Activated T-helper 1 cell treated with Interleukin-2 at 50 U/mL for 16 hours (primary cell): ENCODE results near the gene ITGB2.
"Not testable (repeated sequence)": the region's sequence is repeated elsewhere in the genome, so short reads cannot be mapped to it uniquely, and the experiment has no call there.

Experiments used
- DNase-seq: peaks from one replicate; pipeline ENCODE4 v3.0.0-alpha.2; 2020; ENCODE audit warnings: low read depth

Gene ITGB2

DNA sequence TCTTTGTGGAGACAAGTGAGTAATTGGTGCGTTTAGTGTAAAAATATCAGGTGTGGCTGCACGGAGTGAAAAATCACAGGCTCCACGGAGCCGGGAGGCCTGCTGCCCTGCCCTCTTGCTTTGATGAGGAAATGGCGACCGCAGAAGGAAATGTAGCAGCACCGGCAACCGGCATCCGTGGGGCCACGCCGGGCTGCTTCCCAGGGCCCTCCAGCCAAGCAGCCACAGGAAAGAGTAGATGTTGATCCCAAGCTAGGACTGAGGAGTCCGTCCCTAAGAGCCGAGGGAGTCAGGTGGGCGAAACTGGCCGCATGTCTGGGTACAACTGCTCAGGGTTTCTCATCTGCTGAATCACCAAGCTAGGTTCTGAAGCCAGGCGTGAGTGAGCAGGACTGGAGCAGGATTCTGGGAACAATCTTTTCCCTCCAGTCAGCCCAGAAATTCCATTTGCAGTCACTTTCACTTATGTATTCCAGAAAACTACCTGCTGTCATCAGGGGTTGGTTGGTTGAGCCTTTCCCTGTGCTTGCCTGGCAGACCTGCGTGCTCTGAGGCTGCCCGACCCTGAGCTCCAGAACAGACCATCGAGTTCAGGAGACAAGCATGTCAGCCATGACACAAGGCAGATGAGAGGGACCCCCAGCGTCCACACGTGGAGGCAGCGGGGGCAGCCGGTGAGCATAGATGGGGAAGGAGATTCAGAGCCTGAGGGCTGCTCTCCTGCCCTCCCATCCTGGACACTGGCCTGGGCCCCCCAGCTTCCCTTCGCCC is 5.8 kb upstream of the ITGB2 start:
- DNase-seq = peak; percentile 52

DNA sequence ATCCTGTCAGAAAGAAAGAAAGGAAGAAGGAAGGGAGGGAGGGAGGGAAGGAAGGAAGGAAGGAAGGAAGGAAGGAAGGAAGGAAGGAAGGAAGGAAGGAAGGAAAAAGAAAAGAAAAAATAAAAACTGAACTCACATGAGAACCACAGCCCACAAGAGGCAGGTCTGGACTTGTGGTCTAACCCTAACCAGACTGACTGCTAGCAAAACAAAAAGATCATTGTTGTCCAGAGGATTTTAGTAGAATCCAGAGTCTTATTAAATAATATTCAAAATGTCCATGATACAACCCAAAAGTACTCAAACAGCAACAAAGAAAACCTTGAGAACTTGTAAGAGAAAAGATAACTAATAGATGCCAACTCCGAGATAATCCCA is 4.7 kb upstream of the ITGB2 start:
- no peak for DNase-seq

DNA sequence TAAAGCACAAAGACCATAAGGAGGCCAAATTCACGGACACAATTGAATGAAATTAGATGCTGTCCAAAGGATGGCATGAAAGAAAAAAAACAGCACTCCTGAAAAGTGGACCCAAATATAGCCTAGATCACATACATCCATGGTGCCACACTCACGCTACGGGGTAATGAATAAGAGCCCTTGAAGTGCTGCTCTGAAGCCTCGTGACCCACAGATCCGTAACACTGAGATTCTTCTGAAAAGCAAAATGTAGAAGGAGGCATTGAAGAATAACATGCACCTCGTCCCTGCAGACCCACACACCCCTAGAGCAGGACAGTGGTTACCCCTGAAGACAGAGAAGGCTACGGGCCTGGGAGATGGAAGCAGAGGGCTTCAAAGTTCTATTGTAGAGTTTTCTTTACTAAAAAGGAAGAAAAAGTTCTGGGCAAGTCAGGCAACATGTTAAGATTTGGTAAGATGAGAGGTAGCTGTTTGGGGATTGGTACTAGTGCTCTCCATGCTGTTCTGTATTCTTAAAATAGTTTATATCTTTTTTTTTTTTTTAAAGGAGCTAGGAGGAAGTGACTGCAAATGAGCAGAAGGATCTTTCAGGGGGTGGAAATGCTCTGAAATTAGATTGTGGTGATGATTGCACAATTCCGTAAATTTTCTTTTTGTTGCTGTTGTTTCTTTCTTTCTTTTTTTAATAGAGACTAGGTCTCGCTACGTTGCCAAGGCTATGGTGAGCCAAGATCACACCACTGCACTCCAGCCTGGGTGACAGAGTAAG is 4.1 kb upstream of the ITGB2 start:
- DNase-seq = no peak

DNA sequence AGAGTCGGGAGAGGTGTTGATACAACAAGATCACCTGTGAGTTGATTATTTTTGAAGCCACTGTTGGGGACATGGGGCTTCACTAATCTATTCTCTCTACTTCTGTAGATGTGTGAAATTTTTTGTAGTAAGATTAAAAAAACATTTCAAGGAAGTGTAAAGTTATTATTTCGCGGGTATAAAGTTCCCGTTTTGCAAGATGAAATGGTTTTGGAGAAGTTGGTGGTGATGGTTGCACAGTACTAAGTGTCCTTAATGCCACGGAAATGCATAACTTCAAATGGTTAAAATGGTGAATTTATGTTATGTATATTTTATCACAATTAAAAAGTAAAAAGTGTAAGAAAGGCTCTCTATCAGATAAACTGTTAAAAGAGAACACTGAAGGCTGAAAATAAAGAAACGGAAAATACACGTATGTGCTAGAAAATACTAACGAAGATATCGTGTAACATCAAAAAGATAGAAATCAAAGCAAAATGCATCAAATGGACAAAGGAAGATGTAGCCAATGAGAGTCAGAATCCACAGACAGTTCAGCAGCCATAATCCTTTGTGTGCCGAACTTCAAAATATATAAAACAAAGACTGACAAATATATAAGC is 2.9 kb upstream of the ITGB2 start:
- DNase-seq = no peak

DNA sequence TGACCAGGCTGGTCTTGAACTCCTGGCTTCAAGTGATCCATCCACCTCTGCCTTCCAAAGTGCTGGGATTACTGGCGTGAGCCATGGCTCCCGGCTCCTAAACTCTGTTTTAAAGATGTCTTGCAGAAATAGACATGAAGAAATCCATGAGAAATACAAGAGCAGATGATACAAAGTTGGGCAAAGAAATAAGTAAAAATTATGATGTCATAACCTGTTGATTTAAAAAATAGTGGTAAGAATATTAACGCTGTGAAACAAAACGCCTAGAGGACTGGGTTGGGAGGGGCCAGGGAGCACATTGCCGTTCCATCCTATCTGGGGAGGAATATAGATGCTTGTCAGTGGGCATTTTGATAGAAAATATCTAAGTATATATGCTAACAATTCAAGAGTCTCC is 1.2 kb upstream of the ITGB2 start:
- no peak for DNase-seq

DNA sequence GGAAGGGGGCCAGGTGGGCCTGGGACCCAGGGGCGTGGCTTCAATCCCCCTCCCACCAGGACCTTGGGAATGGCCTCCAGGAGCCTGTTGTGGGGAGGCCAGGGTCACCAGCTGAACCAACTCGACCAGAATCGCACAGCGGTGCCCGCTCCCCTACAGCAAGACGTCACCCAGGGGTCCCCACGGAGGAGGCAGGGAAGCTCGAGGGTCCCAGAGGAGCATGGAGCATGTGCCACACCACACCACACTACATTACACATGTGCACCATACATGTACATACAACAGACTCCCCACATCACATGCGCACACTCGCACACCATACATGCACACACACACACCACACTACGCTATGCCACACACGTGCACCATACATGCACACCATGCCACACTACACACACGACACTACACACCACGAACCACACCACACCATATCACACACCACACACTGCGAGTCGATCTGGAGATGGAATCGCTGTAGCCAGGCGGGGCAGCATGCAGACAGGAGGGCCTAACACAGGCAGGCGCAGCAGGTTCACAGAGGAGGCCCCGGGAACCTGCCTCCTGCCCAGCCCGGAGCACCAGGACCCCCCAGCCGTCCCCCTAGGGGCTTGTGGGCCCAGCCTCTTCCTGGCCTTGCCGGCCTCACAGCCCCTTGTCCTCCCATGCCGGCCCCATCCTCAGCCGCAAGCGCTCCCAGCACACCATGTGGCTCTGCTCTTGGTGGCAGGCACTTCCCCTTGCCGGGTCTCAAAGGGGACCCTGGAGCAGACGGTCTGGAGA is 596 bp downstream of the ITGB2 start:
- DNase-seq = no peak

DNA sequence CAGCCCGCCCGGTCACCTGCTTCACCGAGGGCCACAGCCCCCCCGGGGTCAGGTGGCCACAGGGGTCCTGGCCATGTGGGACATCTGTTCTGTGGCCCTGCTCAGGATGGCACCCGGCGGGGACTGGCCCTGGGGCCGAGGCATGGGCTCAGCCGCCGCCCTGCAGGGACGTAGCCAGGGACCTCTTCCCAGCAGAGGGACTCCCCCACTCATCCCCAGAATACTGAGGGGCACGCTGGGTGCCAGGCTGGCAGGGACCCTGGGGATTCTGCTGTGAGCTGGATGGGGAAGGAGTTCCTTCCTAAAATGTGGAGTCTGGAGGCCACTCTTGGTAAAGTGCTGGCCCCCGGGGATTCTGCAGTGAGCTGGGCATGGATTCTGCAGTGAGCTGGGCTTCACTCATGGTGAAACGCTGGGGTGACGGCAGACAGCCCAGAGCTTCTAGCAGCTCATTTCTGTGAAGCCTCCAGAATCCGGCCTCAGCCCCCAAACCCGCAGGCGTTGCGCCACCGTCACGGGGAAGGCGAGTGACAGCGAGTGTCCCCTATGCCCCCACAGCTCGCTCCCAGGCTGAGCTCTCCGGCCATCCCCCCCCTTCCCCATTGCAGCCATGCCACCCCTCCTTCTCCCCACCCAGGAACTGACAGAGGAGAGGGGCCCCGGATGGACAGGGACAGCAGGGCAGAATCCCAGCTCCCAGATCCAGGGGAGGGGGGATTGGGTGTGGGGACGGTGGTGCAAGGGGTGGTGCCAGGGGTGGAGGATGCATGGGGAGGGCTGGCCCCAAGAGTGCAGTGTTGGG is 1.4 kb downstream of the ITGB2 start:
- no peak for DNase-seq

DNA sequence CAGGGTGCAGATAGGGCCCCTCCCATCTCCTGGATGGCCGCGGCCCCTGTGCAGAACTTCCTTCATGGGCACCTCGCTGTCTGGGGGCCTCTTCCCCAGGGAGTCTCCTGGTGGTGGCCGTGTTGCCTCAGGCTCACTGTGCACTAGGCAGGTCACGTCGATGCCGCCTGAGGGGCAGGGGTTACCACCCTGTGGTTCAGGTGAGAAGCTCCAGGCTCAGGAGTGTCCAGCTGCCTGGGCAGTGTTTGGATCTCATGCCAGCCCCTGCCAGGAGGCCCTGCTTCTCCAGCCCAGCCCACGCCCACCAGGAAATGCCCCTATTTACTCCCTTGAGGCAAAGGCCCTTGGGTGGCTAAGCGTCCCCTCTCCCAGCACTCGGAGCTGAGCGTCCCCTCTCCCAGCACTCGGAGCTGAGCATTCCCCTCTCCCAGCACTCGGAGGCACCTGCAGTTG is 2.1 kb downstream of the ITGB2 start:
- DNase-seq = no peak

DNA sequence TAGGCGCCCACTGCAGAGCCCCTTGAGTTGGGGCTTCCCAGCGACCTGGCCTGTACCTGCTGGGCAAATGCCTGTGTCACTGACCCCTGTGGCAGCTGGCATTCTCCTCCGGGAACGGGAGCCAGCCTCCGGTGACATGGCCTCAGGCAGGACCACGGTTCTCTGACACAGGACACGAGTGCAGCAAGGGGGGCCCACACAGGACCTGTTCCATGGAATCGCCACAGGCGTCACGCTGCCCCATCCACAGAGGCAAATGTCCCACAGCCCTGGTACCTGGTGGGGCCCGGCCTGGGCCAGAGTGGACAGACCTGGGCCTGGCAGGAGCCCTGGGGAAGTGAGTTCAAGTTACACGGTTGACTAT is 2.6 kb downstream of the ITGB2 start:
- no peak for DNase-seq

DNA sequence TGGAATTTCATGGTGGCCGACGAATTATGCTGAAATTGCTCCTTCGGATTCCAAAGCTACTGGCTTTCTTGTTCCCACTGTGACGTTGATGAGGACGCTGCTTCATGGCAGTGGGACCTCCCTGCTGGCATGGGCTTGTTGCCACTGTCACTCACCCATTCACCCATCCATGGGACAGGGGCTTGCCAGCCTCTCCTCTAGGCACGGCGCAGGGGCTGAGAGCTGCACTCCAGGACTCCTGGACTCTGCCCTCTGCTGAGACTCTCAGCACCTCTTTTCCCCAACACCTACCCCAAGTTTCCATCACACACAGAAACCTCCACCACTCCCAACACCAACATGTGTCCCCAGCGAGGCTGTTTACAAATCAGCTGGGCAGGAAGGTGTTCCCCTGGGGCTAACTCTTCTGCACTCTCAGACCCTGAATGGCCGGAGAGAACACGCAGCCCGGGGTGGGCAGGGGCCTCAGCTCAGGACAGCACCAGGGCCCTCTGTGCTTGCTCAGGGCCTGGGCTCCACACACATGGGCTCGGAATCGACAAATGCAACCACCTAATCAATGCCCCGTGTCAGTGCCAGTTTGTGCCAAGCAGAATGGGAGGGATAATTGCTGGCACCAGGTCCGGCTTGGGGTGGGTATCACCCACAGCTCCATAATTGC is 3.1 kb downstream of the ITGB2 start:
- DNase-seq = no peak

DNA sequence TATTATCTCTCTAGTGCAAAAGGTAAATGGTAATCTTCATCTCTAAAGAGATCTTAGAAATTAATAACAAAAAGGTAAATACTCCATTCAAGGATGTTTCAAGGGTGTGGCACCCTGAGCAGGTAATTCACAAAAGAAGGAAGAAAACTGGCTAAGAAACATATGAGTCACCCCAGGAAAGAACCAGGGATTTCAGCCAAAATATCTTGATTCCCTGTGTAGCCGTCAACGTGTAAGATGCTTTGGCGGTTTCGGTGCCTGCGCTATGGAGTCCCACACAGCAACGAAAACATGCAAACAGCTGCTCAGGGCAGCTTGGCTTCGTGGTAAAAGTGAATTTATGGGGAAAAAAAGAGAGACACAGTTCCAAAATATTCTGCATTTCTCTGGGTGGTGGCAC is 3.7 kb downstream of the ITGB2 start:
- no peak for DNase-seq

DNA sequence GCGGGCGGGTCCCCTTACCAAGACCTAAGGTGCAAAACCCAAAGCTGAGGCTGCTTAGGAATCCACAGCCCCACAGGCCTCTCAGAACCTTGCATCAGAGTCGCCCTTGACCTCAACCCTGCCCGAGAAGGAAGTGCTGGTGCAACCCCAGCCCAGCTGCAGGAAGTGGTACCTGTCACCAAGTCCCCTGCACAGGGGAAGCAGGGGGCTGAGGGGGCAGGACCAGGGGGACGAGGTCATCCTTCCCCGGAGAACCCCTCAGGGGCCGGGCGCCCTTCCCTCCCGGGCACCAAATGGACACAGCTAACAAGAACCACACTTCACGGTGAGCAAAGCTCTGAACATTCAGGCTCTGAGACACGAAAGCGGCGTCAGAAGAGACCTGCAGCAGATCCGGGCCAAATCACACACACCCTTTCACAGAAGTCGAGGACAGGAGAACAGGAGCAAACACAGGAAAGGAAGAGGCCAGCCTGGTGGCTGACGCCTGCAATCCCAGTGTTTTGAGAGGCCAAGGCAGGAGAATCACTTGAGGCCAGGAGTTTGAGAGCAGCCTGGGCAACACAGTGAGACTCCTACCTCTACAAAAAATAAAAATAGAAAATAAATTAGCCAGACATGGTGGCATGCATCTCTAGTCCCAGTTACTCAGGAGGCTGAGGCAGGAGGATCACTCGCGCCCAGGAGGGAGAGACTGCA is 6.4 kb downstream of the ITGB2 start:
- peak; percentile 47 for DNase-seq

DNA sequence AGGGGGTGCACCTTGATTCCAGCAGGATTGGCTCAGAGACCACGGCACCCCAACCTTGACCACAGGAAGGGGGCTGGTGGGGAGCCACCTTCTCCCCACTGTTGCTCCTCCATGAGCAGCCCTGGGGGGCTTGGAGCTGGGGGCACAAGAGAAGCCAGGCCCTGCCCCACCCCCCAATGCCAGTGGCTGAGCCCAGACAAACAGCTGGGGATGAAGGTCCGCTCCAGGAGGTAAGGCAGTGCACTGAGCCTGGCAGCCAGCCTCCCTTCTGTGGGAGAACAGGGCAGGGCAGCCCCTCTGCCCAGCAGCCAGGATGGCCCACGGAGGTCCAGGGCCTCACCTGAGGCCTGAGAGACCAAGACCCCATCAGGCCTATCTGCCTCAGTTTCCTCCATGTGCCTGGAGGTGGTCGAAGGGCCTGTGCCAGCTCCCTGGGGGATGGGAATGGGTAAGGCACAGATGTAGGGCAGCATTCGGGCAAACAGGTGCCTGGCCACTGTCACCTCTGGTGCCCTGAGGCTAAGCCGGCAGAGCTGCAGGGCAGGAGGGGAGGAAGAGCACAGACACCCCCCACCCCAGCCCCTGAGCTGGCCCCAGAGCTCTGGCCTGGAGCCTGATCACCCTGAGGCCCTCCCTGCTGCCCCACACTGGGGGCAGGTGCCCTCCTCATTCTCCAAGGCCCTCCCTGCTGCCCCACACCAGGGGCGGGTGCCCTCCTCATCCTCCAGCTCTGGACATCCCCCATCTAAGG is 7.1 kb downstream of the ITGB2 start:
- DNase-seq = no peak

DNA sequence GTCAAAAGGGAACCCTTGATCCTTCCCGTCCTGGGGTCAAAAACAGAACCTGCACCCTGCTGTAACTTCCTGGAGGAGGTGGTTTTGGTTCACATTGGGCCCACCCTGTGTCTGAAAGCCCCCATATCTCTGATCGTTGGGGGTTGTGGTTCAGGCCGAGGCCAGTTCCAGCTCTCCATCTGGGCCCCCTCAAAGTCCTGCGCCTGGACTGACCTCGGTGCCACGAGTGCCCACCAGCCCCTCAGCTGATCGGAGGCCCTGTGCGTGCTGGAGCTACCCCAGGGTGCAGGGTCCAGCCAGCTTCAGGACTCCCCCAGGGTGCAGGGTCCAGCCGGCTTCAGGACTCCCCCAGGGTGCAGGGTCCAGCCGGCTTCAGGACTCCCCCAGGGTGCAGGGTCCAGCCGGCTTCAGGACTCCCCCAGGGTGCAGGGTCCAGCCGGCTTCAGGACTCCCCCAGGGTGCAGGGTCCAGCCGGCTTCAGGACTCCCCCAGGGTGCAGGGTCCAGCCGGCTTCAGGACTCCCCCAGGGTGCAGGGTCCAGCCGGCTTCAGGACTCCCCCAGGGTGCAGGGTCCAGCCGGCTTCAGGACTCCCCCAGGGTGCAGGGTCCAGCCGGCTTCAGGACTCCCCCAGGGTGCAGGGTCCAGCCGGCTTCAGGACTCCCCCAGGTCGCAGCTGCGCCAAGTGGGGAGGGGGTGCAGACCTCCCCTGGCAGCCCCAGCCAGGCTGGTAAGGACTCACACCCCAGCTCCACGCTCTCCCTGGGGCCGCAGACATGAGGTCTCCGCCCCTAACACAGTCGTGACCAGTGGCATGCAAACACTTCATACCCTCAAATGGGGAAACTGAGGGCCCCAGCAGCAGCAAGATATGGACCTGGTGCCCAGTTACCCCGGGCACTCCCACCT is 7.9 kb downstream of the ITGB2 start:
- not testable (repeated sequence) for DNase-seq

DNA sequence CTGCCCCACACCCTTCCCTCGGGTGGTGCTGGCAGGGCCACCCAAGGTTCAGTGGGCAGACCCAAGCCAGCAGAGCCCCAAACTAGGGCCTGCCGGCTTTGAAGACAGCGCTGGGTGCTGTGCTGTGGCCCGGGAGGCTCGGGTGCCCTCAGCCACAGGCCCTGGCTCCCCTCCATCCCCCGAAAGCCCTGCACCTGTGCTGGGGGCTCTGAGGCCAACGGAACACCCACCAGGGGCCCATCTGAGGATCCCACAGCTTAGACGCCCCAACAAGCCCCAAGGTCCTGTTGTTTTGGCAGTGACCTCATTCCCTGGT is 8.6 kb downstream of the ITGB2 start:
- DNase-seq = no peak

DNA sequence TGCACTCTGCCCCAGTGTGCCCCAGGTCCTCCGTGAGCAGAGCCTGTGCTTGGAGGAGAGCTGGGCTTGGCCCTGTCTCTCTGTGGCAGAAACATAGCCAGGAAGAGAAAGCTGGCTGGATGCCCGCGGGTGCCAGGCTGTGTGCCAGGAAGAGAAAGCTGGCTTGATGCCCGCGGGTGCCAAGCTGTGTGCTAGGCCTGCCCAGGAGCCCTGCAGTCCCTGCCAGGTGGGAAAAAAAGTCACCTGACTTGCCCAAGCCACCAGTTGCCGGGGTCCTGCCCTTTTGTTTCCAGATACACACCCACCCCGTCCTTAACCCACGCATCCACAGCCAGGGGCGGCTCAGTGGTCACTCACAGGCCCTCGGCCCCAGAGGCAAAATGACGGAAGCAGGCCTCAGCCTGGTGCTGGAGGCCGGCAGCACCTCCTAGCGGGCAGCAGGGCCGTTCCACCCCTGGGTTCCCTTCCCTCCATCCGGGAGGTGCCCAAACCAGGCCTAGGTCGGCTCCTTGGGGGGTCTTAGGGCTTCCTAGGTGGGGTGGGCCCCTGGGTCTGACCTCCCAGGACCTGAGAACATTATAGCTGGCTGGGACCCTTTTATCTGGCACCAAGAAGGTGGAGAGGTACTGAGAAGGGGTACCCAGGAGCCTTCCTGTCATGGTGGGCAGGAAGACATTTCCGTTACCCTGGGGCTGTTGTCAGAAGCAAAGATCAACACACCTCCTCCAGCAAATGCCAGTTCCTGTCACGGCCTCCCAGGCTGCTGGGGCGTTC is 9.1 kb downstream of the ITGB2 start:
- peak; percentile 53 for DNase-seq

DNA sequence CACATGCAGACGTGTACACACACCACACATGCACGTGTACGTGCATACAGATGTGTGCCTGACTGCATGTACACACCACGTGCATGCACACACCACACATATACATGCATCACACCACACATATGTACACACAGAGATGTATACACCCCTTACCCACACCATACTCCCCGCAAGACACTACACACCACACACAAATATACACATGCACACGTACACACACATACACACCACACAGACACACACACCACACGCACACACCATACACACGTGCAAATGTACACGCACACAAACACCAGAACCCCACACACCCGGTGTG is 9.7 kb downstream of the ITGB2 start:
- no peak for DNase-seq
